HCT116 (cell line): ENCODE data around the gene XYLT1.

ENCODE experiments used
- EZH2 ChIP-seq: fragments of 200-600 bp; sonication (generic); IDR thresholded peaks from 2 replicates; pipeline ENCODE4 v1.6.1; 2017; ENCODE audit warnings: antibody characterized with exemption, mixed run types
- POLR2A ChIP-seq: IDR thresholded peaks from 2 replicates; pipeline ENCODE4 v1.7.0; 2011; ENCODE audit warnings: borderline replicate concordance; ENCODE audit not compliant: insufficient read depth, insufficient read length; ENCODE audit errors: extremely low read depth
- POLR2AphosphoS5 ChIP-seq: IDR thresholded peaks from 2 replicates; pipeline ENCODE4 v1.6.1; 2011; ENCODE audit warnings: mild to moderate bottlenecking, low read depth, low read length, moderate library complexity
- SP1 ChIP-seq: IDR thresholded peaks from 2 replicates; pipeline ENCODE4 v1.6.1; 2012; ENCODE audit warnings: low read depth
- TF ChIP-seq, protein P1 (sequence below): IDR thresholded peaks from 2 replicates; pipeline ENCODE4 v1.6.1; 2012
- TF ChIP-seq, protein P2 (sequence below), 3 experiments: fragments of 200-600 bp in 1 of 3; sonication (generic) in 1 of 3; IDR thresholded peaks in 2 of 3; conservative IDR thresholded peaks in 1 of 3; 2 replicates each; pipeline ENCODE4 v1.5.1; 2012 to 2017; ENCODE audit warnings: low read depth in 2 of 3, low read length in 2 of 3, antibody characterized with exemption in 1 of 3, borderline replicate concordance in 1 of 3, control low read depth in 1 of 3, mild to moderate bottlenecking in 1 of 3, mixed read lengths in 1 of 3, mixed run types in 1 of 3, moderate library complexity in 1 of 3; ENCODE audit not compliant: insufficient read depth in 1 of 3

DNA sequence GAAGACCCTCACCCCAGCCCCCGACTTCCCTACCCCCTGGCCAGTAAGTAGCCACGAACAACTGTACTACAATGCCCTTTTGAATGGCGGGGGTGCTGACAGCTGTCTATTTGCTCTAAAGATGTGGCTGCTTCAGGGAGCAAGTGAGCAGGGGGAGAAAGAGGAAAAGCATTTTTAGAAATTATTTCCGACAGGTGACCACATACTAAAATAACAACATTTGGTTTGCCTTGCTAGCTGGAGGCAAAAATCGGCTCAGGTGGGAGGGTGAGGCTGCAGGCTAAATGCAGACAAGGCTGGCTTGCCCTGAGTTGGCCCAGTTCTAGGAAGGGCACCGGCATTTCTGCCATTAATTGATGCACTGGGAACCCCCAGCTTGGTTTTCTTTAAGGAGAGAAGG is 188.5 kb downstream of the XYLT1 start:
- TF ChIP-seq POLR2A = no peak
- TF ChIP-seq, protein P1, sequence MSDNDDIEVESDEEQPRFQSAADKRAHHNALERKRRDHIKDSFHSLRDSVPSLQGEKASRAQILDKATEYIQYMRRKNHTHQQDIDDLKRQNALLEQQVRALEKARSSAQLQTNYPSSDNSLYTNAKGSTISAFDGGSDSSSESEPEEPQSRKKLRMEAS = no peak
- TF ChIP-seq, protein P2, sequence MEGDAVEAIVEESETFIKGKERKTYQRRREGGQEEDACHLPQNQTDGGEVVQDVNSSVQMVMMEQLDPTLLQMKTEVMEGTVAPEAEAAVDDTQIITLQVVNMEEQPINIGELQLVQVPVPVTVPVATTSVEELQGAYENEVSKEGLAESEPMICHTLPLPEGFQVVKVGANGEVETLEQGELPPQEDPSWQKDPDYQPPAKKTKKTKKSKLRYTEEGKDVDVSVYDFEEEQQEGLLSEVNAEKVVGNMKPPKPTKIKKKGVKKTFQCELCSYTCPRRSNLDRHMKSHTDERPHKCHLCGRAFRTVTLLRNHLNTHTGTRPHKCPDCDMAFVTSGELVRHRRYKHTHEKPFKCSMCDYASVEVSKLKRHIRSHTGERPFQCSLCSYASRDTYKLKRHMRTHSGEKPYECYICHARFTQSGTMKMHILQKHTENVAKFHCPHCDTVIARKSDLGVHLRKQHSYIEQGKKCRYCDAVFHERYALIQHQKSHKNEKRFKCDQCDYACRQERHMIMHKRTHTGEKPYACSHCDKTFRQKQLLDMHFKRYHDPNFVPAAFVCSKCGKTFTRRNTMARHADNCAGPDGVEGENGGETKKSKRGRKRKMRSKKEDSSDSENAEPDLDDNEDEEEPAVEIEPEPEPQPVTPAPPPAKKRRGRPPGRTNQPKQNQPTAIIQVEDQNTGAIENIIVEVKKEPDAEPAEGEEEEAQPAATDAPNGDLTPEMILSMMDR (IDR thresholded peaks at IDR 0.05 in 2 of 3, conservative IDR thresholded peaks at IDR 0.05 in 1 of 3; ENCODE audit: borderline replicate concordance in 1 of 3, insufficient read depth in 1 of 3, low read depth in 2 of 3, low read length in 2 of 3) = no peak
- no peak for TF ChIP-seq EZH2
- no peak for TF ChIP-seq SP1
- TF ChIP-seq POLR2AphosphoS5 = no peak
